Activated CD4-positive, alpha-beta T cell treated with anti-CD3 and anti-CD28 coated beads for 1 hour (primary cell): ENCODE results near the gene NOTCH2NLA.
"Not testable (repeated sequence)": the region's sequence is repeated elsewhere in the genome, so short reads cannot be mapped to it uniquely, and the experiment has no call there.

Experiments used
- DNase-seq: peaks from one replicate; pipeline ENCODE4 v3.0.0-alpha.2; 2020

Gene NOTCH2NLA

GRCh38 chr1:146228710-146229477 lies at the start of gene NOTCH2NLA:
TSS of gene NOTCH2NLA (minus strand) at chr1:146229021. CDS start at chr1:146189337, 39,684 bp downstream.
- peak; percentile 43 for DNase-seq

DNA sequence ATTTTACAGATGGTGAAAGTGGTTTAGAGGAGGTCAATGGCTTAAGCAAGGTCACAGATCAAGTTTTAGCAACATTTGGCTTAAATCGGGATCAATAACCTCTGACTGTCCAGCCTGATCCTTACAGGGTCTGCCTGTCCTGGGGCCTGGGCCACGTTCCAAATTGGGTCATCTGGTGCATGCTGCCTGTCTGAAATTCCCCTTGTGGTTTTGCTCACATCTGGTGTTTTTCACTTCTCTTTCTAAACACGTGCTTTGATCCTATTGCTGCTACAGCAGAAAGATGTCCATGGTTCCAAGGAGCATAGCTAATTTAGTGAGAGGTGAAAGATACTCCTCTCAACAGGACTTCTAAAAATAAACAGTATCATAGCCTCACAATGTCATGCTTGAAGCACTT lies 49.5 kb upstream of the NOTCH2NLA start:
- not testable (repeated sequence) for DNase-seq

GRCh38 chr1:146277087-146277486 lies 48.3 kb upstream of the NOTCH2NLA start:
- DNase-seq: not testable (repeated sequence)

GRCh38 chr1:146274083-146274482 lies 45.3 kb upstream of the NOTCH2NLA start:
- DNase-seq: not testable (repeated sequence)

GRCh38 chr1:146273194-146273593 lies 44.4 kb upstream of the NOTCH2NLA start:
- DNase-seq: not testable (repeated sequence)

DNA sequence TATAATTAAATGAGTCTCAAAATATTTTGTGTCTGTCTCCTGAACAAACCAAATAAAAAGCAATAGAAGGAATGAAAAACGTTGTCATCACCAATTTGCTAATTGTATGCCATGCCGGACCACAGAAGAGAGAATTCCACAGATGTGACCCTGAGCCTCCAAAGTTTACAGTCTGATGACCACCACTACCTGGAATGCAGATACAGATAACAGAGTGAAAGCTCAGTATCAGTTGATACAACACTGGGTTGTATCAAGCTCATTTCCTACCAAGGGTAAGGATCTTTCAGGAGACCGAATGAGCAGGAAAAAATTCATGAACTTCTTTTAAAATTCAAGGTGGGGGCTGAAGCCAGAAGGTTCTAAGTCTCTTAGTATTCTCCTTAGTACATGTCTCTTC lies 43.9 kb upstream of the NOTCH2NLA start:
- DNase-seq: not testable (repeated sequence)

GRCh38 chr1:146271977-146272376 lies 43.2 kb upstream of the NOTCH2NLA start:
- DNase-seq: not testable (repeated sequence)

- not testable (repeated sequence) for DNase-seq
Measured at GRCh38 chr1:146270129-146270528, 41.3 kb upstream of the NOTCH2NLA start.

- DNase-seq: not testable (repeated sequence)
Measured at GRCh38 chr1:146266179-146266748, 37.4 kb upstream of the NOTCH2NLA start.

DNA sequence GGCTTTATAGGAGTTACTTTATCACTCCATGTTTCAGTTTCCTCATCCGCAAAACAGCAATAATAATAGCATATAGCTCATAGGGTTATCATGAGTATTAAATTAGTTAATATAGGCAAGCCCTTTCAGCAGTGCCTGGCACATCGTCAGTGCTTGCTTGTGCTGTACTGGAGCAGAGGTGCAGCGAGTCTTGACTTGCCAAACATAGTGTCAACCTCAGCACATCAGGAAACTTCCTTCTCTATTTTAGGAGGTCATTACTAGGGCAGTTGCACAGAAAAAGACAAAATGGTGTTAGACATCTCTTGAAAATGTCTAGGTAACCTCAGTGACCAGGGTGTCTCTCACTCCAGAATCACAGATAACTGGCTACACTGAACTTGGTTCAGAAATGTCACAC lies 35.9 kb upstream of the NOTCH2NLA start:
- not testable (repeated sequence) for DNase-seq

GRCh38 chr1:146260006-146260730 lies 31.3 kb upstream of the NOTCH2NLA start:
- not testable (repeated sequence) for DNase-seq

GRCh38 chr1:146257992-146258552 lies 29.3 kb upstream of the NOTCH2NLA start:
- DNase-seq: not testable (repeated sequence)

DNA sequence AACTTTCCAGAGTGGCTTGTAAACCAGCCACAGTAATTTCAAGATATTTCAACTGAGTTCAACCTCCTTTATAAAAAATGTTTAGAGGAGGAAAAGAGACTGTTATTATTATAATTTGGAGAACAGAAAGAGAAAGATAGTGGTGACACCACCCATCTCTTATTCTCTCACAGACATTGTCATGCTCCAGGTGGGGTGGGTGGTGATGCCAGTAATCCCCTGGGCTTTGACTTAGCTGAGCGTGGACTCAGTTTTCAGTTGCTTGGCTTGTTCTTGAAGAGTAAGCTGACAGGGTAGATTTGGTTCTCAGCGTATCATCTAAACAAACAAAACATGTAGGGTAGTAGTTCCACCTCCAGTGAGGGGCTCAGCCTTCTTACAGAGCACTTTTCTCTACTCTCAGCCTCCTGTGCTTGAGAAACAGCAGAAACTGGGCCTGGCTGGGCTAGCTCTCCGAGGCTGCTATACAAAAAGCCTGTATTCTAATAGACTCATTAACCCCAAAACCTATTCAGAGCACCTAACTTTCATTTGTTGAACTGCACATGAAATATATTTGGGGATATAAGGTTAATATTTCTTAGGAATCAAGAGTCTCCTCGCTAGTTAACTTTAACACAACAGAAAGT lies 25.9 kb upstream of the NOTCH2NLA start:
- DNase-seq: not testable (repeated sequence)

DNA sequence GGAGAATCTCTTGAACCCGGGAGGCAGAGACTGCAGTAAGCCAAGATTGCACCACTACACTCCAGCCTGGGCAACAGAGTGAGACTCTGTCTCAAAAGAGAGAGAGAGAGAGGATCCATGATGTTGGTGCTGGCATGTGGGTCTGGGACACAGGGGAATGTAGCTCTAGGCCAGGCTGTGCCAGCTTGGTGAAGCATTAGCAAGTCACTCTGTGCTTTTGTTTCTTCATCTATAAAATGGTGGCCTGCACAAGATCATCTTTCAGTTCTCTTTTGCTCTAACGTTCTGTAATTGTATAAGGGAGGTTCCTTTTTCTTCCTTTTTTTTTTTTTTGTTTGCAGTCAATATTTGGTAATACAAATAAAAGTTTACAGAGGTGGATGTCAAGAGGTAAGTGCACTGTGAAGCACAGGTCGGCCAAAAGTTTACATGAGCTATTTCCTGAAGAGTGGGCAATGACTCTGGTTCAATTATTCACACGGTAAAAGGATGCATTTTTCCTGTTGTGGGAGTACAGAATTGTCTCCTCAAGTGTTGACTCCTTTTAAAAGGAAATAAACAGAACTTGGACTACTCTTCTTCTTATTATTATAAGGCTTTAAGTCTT lies 24.5 kb upstream of the NOTCH2NLA start:
- DNase-seq: not testable (repeated sequence)

- DNase-seq: not testable (repeated sequence)
Measured at GRCh38 chr1:146251523-146251922, 22.7 kb upstream of the NOTCH2NLA start.

DNA sequence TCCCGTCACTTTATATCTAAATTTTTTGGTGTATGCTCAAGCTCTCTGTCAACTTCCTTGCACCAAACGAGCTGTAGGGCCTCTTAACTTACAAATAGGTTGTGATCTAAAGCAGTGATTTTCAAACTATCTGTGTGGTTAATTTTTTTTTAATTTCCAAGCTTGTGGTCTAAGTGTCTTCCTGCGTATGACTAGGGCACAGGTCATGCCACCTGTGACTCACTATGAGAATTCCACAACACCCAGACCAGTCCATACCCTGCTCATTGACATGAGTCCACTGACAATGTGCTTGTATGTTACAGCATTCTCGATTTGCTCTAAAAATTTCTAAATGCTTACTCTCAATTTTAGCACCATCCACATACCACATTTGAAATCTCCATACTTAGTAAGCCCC lies 19.8 kb upstream of the NOTCH2NLA start:
- not testable (repeated sequence) for DNase-seq

DNA sequence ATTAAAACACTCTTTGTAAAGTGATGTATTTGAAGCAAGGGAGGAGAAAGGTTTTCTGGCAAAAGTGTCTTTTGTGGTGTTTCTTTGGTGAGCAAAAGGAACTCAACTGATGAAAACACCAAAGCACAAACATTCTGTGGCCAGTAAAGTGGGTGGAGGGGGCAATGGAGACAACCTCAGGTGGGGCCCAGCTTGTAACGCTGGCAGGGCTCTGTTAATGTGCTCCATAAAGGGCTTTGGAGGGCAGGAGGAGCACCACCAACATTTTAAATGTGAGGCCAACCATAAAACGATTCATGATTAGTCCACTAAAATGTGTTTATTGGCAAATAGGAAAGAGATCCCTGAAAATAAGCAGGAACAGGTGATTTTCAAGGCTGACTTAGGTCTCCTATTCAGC lies 7.8 kb upstream of the NOTCH2NLA start:
- not testable (repeated sequence) for DNase-seq

GRCh38 chr1:146236026-146236601 lies 7.3 kb upstream of the NOTCH2NLA start:
- not testable (repeated sequence) for DNase-seq

DNA sequence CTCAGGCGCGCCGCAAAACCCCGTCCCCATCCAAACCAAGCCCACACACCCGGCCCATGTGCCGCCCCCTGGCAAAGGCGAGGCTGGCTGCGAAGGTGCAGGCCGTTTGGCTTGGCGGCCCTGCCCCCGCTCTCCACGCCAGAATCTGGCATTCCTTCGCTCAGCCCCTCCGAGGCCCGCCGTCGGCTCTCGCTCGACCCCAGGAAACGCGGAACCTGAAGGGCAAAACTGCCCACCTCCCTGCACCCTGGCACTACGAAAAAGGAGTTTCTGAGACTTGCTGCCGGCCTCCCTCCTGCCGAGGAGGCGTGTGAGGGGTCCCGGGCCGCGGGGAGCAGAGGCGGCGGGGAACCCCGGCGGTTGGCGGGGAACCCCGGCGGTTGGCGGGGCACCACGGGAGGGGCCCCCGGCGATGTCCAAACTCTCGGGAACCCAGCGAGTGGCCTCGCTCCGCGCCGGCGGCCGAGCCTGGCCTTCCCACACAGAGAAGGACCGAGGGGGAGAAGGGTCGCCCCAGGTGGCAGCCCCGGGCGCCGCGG lies 608 bp downstream of the NOTCH2NLA start:
- DNase-seq: peak; percentile 9

- not testable (repeated sequence) for DNase-seq
Measured at GRCh38 chr1:146174531-146174930, 54.3 kb downstream of the NOTCH2NLA start.

GRCh38 chr1:146167740-146168139 lies 61.1 kb downstream of the NOTCH2NLA start:
- DNase-seq: not testable (repeated sequence)

- DNase-seq: not testable (repeated sequence)
Measured at GRCh38 chr1:146167273-146167672, 61.5 kb downstream of the NOTCH2NLA start.
